WI38 (cell line): Measurements from ENCODE around the gene CDK5RAP2.
A peak's percentile ranks its signal among the peaks of the same experiment; 100 is the strongest.
"Not testable (repeated sequence)": the region's sequence is repeated elsewhere in the genome, so short reads cannot be mapped to it uniquely, and the experiment has no call there.

ENCODE experiments used
- H3K4me3 ChIP-seq: 2 replicates; pipeline ENCODE4 v1.5.1; 2011; ENCODE audit warnings: low read depth, mild to moderate bottlenecking, control low read depth, low read length
- CTCF ChIP-seq: IDR thresholded peaks from 2 replicates; pipeline ENCODE4 v1.5.1; 2012; ENCODE audit warnings: low read depth, mild to moderate bottlenecking, control low read depth, low read length

CDK5RAP2 gene

GRCh38 chr9:120580051-120580896 lies at the start of gene CDK5RAP2:
Gene CDK5RAP2 (minus strand): TSS chr9:120580167. CDS start chr9:120579978, 189 bp downstream.
- TF ChIP-seq CTCF = no peak
- peak within 1 kb of the TSS; percentile 98 for H3K4me3 ChIP-seq

- H3K4me3 ChIP-seq = not testable (repeated sequence)
Measured at GRCh38 chr9:120628925-120629497, 49.0 kb upstream of the CDK5RAP2 start.

GRCh38 chr9:120628207-120628924 lies 48.4 kb upstream of the CDK5RAP2 start:
- no peak for TF ChIP-seq CTCF
- no peak overlapping the region for H3K4me3 ChIP-seq

GRCh38 chr9:120627073-120627472 lies 47.1 kb upstream of the CDK5RAP2 start:
- no peak for TF ChIP-seq CTCF
- H3K4me3 ChIP-seq = no peak overlapping the region

GRCh38 chr9:120626512-120626911 lies 46.5 kb upstream of the CDK5RAP2 start:
- H3K4me3 ChIP-seq = no peak overlapping the region
- TF ChIP-seq CTCF = no peak

- no peak for TF ChIP-seq CTCF
Measured at GRCh38 chr9:120625222-120625621, 45.3 kb upstream of the CDK5RAP2 start.

GRCh38 chr9:120622790-120623189 lies 42.8 kb upstream of the CDK5RAP2 start:
- H3K4me3 ChIP-seq = no peak overlapping the region
- no peak for TF ChIP-seq CTCF

More at GRCh38 chr9:120625222-120625621, 45.3 kb upstream of the CDK5RAP2 start:
- H3K4me3 ChIP-seq = no peak overlapping the region
